Endodermal cell (in vitro differentiated cells): Measurements from ENCODE around the gene IKZF5. TPM values are rescaled to one million over a fixed set of nuclear protein-coding genes. Genes with fewer than 3 reads are reported as not detected.

Experiments
- DNase-seq: peaks from one replicate; pipeline ENCODE4 v3.0.0-alpha.2; 2017
- H3K27ac ChIP-seq: 2 replicates; pipeline ENCODE4 v1.5.1; 2013; ENCODE audit warnings: mild to moderate bottlenecking, low read depth, low read length, moderate library complexity
- H3K27me3 ChIP-seq: 2 replicates; pipeline ENCODE4 v1.6.1; 2013; ENCODE audit warnings: mild to moderate bottlenecking, low read length, moderate library complexity; ENCODE audit not compliant: insufficient read depth, control insufficient read depth, poor library complexity, severe bottlenecking
- H3K36me3 ChIP-seq: 2 replicates; pipeline ENCODE4 v1.7.0; 2013; ENCODE audit warnings: mild to moderate bottlenecking, low read length, moderate library complexity; ENCODE audit not compliant: control insufficient read depth, insufficient read depth
- H3K4me1 ChIP-seq: one replicate; pipeline ENCODE4 v1.7.0; 2013; ENCODE audit warnings: low read length; ENCODE audit not compliant: control insufficient read depth, insufficient read depth
- H3K4me3 ChIP-seq: 2 replicates; pipeline ENCODE4 v1.5.1; 2013; ENCODE audit warnings: mild to moderate bottlenecking, low read length, moderate library complexity
- H3K9ac ChIP-seq: 2 replicates; pipeline ENCODE4 v1.6.1; 2013; ENCODE audit warnings: mild to moderate bottlenecking, low read length, moderate library complexity; ENCODE audit not compliant: poor library complexity, severe bottlenecking; ENCODE audit errors: extremely low read depth
- H3K9me3 ChIP-seq: 2 replicates; pipeline ENCODE4 v1.6.1; 2013; ENCODE audit warnings: mild to moderate bottlenecking, low read length, moderate library complexity; ENCODE audit not compliant: control insufficient read depth
- H3K27ac Mint-ChIP-seq: 2 replicates; pipeline ENCODE4 v1.8.0; 2020; ENCODE audit warnings: mixed read lengths
- H3K27me3 Mint-ChIP-seq: 2 replicates; pipeline ENCODE4 v1.8.0; 2021; ENCODE audit warnings: mild to moderate bottlenecking, mixed read lengths; ENCODE audit not compliant: insufficient read depth
- H3K36me3 Mint-ChIP-seq: 2 replicates; pipeline ENCODE4 v1.8.0; 2020; ENCODE audit warnings: low read depth, mixed read lengths
- H3K4me1 Mint-ChIP-seq: 2 replicates; pipeline ENCODE4 v1.8.0; 2020; ENCODE audit warnings: mixed read lengths
- H3K4me3 Mint-ChIP-seq: 2 replicates; pipeline ENCODE4 v1.8.0; 2020; ENCODE audit warnings: mild to moderate bottlenecking, moderate library complexity, mixed read lengths
- H3K9me3 Mint-ChIP-seq: 2 replicates; pipeline ENCODE4 v1.8.0; 2020; ENCODE audit warnings: mild to moderate bottlenecking, mixed read lengths
- WGBS, 2 experiments: methylation state at CpG; one replicate each; pipeline versions ENCODE4 v1.1.5 to v1.1.7; 2013; ENCODE audit warnings: missing lambda C conversion rate in 2 of 2, mixed read lengths in 1 of 2; ENCODE audit not compliant: insufficient coverage in 1 of 2, insufficient read length in 1 of 2; 5-methylcytosine and 5-hydroxymethylcytosine counted together
- long read RNA-seq, 4 experiments: library from polyadenylated mRNA in 2 of 4; library from RNA in 1 of 4; library from capped mRNA in 1 of 4; stranded (forward) in 3 of 4; unstranded in 1 of 4; transcript quantifications; one replicate each; pipeline ENCODE4 v2.0.0, GENCODE V29; 2020 to 2021; ENCODE audit warnings: inconsistent platforms in 1 of 4
- polyA plus RNA-seq, 2 experiments: library from polyadenylated mRNA; stranded (reverse); fragments of 50-300 nt; gene quantifications; one replicate each; pipeline ENCODE4 v1.2.3, GENCODE V29; 2013
- total RNA-seq, 2 donors: library from RNA; stranded (reverse); fragmentation: NEBNext Ultra II Directional in 1 of 2; extraction: Animal tissue kit (Norgen Biotek cat#: 25700) in 1 of 2; gene quantifications; 2 replicates in 1 of 2; 3 replicates in 1 of 2; pipeline ENCODE4 v1.2.1, GENCODE V29; 2021
- TF ChIP-seq, protein P1 (sequence below): fragments of 200-600 bp; sonication (generic); conservative IDR thresholded peaks from 2 replicates; pipeline ENCODE4 v1.5.0; 2021; ENCODE audit warnings: antibody characterized with exemption, mild to moderate bottlenecking

The IKZF5 gene, protein sequence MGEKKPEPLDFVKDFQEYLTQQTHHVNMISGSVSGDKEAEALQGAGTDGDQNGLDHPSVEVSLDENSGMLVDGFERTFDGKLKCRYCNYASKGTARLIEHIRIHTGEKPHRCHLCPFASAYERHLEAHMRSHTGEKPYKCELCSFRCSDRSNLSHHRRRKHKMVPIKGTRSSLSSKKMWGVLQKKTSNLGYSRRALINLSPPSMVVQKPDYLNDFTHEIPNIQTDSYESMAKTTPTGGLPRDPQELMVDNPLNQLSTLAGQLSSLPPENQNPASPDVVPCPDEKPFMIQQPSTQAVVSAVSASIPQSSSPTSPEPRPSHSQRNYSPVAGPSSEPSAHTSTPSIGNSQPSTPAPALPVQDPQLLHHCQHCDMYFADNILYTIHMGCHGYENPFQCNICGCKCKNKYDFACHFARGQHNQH
- 10 to 100 TPM; 10.3 to 14.4 TPM for total RNA-seq
- polyA plus RNA-seq (2013, experiment 1 of 2): 11.1 TPM
- 10.8 TPM for polyA plus RNA-seq (2013, experiment 2 of 2)
- long read RNA-seq, experiment 1, full-length matches to known transcripts: 1 of 7 reads
- long read RNA-seq, experiment 1, partial matches to known transcripts: 0 of 7 reads
- long read RNA-seq, experiment 1, other reads (novel, unspliced or antisense): 6 of 7 reads
- long read RNA-seq, experiment 2, full-length matches to known transcripts: 12 of 24 reads
- long read RNA-seq, experiment 2, partial matches to known transcripts: 1 of 24 reads
- long read RNA-seq, experiment 2, other reads (novel, unspliced or antisense): 11 of 24 reads
- long read RNA-seq, experiment 3, full-length matches to known transcripts: 34 of 51 reads
- long read RNA-seq, experiment 3, partial matches to known transcripts: 1 of 51 reads
- long read RNA-seq, experiment 3, other reads (novel, unspliced or antisense): 16 of 51 reads
- long read RNA-seq, experiment 4, full-length matches to known transcripts: 3 of 4 reads
- long read RNA-seq, experiment 4, partial matches to known transcripts: 0 of 4 reads
- long read RNA-seq, experiment 4, other reads (novel, unspliced or antisense): 1 of 4 reads

DNA sequence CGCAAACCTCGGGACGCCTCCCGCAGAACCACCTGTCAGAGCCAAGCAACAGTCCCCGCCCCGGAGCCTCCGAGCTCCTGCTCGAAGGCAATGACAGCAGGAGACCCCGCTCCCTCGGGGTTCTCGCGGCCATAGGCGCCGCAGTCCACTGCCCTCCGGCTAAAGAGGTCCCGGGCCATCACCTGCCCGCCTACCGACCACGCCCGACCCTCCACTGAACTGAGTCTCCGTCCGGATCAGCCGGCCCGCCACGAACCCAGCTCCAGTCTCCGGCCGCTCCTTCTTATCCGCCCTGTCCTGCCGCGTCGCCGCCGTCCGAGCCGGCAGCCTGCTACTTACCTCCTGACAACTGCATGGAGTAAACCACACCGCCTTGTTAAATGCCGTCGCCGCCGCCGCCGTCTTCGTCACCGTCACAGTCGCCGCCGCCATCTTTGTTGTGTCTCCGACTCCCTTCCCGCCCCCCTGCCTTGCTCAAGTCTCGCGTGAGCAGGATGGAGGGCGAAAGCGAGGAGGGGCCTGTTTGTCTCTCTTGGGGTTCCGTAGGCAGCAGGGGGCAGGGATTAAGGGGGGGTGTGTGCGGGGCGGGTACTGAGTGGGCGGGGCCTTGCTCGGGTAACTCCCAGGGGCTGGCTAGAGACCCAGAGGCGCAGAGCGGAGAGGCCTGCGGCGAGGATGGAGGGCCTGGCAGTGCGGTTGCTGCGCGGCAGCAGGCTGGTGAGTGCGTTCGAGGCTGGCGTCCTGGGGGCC, at the start of gene IKZF5, which contains the start of gene ACADSB:
Gene IKZF5 (minus strand): TSS at position 441 of the 750 bp plus-strand sequence. CDS start 10,170 bp downstream, outside the sequence.
Gene ACADSB (plus strand): TSS at position 652 of the 750 bp plus-strand sequence. CDS start 24 bp downstream, at position 676.
- Mint-ChIP-seq H3K27me3 (no peaks in the 10 kb centered on the region), H3K27ac (peak within 1 kb of the TSS; percentile 96), H3K4me3 (peak within 1 kb of the TSS; percentile 93), H3K36me3 (peaks cover 26% of the 10 kb centered on the region), H3K4me1 (peaks cover 44% of the 10 kb centered on the region), H3K9me3 (peaks cover 9% of the 10 kb centered on the region)
- Histone ChIP-seq H3K4me1 (peaks cover 10% of the 10 kb centered on the region), H3K36me3 (no peaks in the 10 kb centered on the region), H3K27me3 (no peaks in the 10 kb centered on the region), H3K4me3 (peak within 1 kb of the TSS; percentile 92), H3K27ac (peak within 1 kb of the TSS; percentile 76), H3K9me3 (no peaks in the 10 kb centered on the region), H3K9ac (peak within 1 kb of the TSS; percentile 76)
- WGBS, 2 experiments: 0% methylated on average over 26 to 68 of the region's 68 CpGs
- TF ChIP-seq, protein P1, sequence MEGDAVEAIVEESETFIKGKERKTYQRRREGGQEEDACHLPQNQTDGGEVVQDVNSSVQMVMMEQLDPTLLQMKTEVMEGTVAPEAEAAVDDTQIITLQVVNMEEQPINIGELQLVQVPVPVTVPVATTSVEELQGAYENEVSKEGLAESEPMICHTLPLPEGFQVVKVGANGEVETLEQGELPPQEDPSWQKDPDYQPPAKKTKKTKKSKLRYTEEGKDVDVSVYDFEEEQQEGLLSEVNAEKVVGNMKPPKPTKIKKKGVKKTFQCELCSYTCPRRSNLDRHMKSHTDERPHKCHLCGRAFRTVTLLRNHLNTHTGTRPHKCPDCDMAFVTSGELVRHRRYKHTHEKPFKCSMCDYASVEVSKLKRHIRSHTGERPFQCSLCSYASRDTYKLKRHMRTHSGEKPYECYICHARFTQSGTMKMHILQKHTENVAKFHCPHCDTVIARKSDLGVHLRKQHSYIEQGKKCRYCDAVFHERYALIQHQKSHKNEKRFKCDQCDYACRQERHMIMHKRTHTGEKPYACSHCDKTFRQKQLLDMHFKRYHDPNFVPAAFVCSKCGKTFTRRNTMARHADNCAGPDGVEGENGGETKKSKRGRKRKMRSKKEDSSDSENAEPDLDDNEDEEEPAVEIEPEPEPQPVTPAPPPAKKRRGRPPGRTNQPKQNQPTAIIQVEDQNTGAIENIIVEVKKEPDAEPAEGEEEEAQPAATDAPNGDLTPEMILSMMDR: no peak
- peak; percentile 98 for DNase-seq

DNA sequence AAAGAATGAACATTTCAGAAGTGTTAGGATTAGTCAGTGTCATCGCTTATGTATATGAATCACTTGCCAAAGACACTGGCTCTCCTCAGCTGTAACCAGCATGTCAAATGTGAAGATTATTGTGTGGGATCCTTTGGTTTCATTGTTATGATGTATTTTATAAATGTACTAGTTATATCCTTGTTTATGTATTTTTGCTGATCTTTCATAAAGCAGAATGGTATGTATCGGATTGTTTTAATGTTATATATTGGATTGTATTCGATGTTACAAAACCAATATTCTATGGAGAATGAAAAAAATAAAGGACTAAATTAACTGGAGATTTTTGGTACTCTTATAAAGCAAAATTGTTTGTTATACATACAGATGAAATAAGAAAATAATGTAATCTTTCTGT, 49.4 kb upstream of the IKZF5 start:
- Mint-ChIP-seq H3K27me3 (no peaks in the 10 kb centered on the region), H3K9me3 (peaks cover 10% of the 10 kb centered on the region), H3K4me1 (no peaks in the 10 kb centered on the region), H3K27ac (no peak overlapping the region), H3K36me3 (peaks cover 38% of the 10 kb centered on the region), H3K4me3 (no peak overlapping the region)
- Histone ChIP-seq H3K36me3 (peaks cover 11% of the 10 kb centered on the region), H3K4me3 (no peak overlapping the region), H3K9me3 (no peaks in the 10 kb centered on the region), H3K27me3 (no peaks in the 10 kb centered on the region), H3K4me1 (no peaks in the 10 kb centered on the region), H3K27ac (no peak overlapping the region), H3K9ac (no peak overlapping the region)
- 91 to 100% methylated on average over 2 to 3 of the region's 3 CpGs for WGBS, 2 experiments
- no peak for DNase-seq
- TF ChIP-seq, protein P1: no peak
